A549 (cell line): ENCODE results near the gene CRMP1.

Experiments used
- BHLHE40 ChIP-seq: IDR thresholded peaks from 2 replicates; pipeline ENCODE4 v1.6.1; 2012; ENCODE audit warnings: low read depth, low read length, inconsistent platforms
- CEBPB ChIP-seq, 2 experiments: fragments of >200 bp in 1 of 2; sonication (Bioruptor Twin) in 1 of 2; formaldehyde crosslinking in 1 of 2; IDR thresholded peaks; 2 replicates each; pipeline ENCODE4 v1.6.1; 2012 to 2016
- RFX5 ChIP-seq: fragments of 450-650 bp; IDR thresholded peaks from 2 replicates; pipeline ENCODE4 v1.7.1; 2014; ENCODE audit warnings: antibody characterized with exemption, mild to moderate bottlenecking, moderate library complexity
- TF ChIP-seq, protein P1 (sequence below): fragments of 250-450 bp; sonication (Bioruptor Pico); IDR thresholded peaks from 2 replicates; pipeline ENCODE4 v1.5.0; 2021; ENCODE audit warnings: mild to moderate bottlenecking, moderate library complexity, borderline replicate concordance
- TF ChIP-seq, protein P2 (sequence below): fragments of >200 bp; sonication (Bioruptor Twin); formaldehyde crosslinking; IDR thresholded peaks from 3 replicates; pipeline ENCODE4 v1.5.1; 2016
- TF ChIP-seq, protein P3 (sequence below): IDR thresholded peaks from 2 replicates; pipeline ENCODE4 v1.6.1; 2012

DNA sequence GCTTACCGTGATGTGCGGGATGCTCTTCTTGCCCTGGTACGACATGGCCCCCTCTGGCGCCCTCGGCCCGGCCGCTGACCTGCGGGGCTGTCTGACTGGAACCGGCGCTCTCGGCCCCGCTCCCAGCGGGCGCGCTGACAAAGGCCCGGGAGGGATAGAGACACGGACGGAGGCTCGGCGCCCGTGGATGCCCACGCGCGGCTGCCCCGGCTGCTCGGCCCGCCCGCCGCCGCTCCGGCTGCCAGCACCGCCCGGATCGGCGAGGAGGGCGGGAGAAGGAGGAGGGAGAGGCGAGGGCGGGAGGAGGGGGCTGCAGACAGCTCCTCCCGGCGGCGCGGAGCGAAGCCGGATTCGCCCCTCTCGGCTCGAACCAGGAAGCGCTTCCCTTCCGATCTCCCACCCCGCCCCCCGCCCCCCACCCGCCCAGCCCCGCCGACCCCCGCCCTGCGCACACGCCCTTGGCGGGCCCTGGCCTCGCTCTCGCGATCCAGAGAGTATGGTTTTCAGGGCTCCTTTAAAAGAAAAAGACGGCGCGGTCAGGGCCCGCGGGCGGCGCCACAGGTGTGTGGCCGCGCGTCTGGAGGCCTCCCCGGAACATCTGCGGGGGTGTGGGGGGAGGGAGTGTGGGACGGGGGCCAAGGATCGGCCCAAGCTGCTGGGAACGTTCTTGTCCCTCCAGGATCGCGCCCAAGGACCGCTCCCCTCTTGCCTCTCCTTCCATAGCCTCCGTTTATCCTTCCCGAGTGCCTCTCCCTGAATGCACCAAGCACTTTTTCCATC is 4.5 kb downstream of the CRMP1 start:
- TF ChIP-seq CEBPB (IDR thresholded peaks at IDR 0.05) = no peak
- TF ChIP-seq, protein P1, sequence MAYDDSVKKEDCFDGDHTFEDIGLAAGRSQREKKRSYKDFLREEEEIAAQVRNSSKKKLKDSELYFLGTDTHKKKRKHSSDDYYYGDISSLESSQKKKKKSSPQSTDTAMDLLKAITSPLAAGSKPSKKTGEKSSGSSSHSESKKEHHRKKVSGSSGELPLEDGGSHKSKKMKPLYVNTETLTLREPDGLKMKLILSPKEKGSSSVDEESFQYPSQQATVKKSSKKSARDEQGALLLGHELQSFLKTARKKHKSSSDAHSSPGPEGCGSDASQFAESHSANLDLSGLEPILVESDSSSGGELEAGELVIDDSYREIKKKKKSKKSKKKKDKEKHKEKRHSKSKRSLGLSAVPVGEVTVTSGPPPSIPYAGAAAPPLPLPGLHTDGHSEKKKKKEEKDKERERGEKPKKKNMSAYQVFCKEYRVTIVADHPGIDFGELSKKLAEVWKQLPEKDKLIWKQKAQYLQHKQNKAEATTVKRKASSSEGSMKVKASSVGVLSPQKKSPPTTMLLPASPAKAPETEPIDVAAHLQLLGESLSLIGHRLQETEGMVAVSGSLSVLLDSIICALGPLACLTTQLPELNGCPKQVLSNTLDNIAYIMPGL (CRISPR knock-in tag) = no peak
- TF ChIP-seq BHLHE40 = no peak
- TF ChIP-seq, protein P2, sequence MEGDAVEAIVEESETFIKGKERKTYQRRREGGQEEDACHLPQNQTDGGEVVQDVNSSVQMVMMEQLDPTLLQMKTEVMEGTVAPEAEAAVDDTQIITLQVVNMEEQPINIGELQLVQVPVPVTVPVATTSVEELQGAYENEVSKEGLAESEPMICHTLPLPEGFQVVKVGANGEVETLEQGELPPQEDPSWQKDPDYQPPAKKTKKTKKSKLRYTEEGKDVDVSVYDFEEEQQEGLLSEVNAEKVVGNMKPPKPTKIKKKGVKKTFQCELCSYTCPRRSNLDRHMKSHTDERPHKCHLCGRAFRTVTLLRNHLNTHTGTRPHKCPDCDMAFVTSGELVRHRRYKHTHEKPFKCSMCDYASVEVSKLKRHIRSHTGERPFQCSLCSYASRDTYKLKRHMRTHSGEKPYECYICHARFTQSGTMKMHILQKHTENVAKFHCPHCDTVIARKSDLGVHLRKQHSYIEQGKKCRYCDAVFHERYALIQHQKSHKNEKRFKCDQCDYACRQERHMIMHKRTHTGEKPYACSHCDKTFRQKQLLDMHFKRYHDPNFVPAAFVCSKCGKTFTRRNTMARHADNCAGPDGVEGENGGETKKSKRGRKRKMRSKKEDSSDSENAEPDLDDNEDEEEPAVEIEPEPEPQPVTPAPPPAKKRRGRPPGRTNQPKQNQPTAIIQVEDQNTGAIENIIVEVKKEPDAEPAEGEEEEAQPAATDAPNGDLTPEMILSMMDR = no peak
- TF ChIP-seq, protein P3, sequence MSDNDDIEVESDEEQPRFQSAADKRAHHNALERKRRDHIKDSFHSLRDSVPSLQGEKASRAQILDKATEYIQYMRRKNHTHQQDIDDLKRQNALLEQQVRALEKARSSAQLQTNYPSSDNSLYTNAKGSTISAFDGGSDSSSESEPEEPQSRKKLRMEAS = no peak
- TF ChIP-seq RFX5 = no peak
